Activated T-cell treated with anti-CD3 and anti-CD28 coated beads, Interleukin-2, amount 50 U/mL, for 72 hours (primary cell): Measurements from ENCODE around the gene SLC22A8. TPM values are rescaled to one million over a fixed set of nuclear protein-coding genes. Genes with fewer than 3 reads are reported as not detected.
"Not testable (repeated sequence)": the region's sequence is repeated elsewhere in the genome, so short reads cannot be mapped to it uniquely, and the experiment has no call there.

Experiments used
- ATAC-seq, 2 donors: fragments of 150-1000 bp; cut with Tn5 transposase; replicated peaks in 1 of 2; 2 replicates each; pipeline ENCODE4 v1.10.0; 2021; ENCODE audit warnings: moderate library complexity in 2 of 2, mild to moderate bottlenecking in 1 of 2
- DNase-seq, 2 donors: peaks; one replicate each; pipeline ENCODE4 v3.0.0; 2021 to 2022; ENCODE audit warnings: mixed read lengths in 1 of 2
- H3K27ac Mint-ChIP-seq: one replicate; pipeline ENCODE4 v1.8.0; 2022; ENCODE audit warnings: mild to moderate bottlenecking, moderate library complexity, mixed read lengths
- H3K27me3 Mint-ChIP-seq: one replicate; pipeline ENCODE4 v1.8.0; 2022; ENCODE audit warnings: low read depth, mixed read lengths
- H3K36me3 Mint-ChIP-seq, 2 donors: one replicate each; pipeline ENCODE4 v1.8.0; 2022; ENCODE audit warnings: mixed read lengths in 2 of 2, mild to moderate bottlenecking in 1 of 2; ENCODE audit not compliant: insufficient read depth in 2 of 2
- H3K4me1 Mint-ChIP-seq: one replicate; pipeline ENCODE4 v1.8.0; 2022; ENCODE audit warnings: low read depth, mixed read lengths
- H3K4me3 Mint-ChIP-seq, 2 donors: one replicate each; pipeline ENCODE4 v1.8.0; 2022; ENCODE audit warnings: mild to moderate bottlenecking in 2 of 2, mixed read lengths in 2 of 2, moderate library complexity in 2 of 2
- H3K9me3 Mint-ChIP-seq, 2 donors: one replicate each; pipeline ENCODE4 v1.8.0; 2022; ENCODE audit warnings: mixed read lengths in 2 of 2
- total RNA-seq, 2 donors: library from RNA; stranded (reverse); gene quantifications; one replicate each; pipeline ENCODE4 v1.2.3, GENCODE V29; 2022

The SLC22A8 gene
- total RNA-seq, 2 donors from 2014 or later, result not detected

GRCh38 chr11:62945538-62945937, 70.1 kb downstream of the SLC22A8 start:
- not testable (repeated sequence) for H3K27ac Mint-ChIP-seq, H3K36me3 Mint-ChIP-seq

More at GRCh38 chr11:62945538-62945937, 70.1 kb downstream of the SLC22A8 start:
- H3K4me3 Mint-ChIP-seq, ATAC-seq, DNase-seq, H3K9me3 Mint-ChIP-seq, H3K4me1 Mint-ChIP-seq: not testable (repeated sequence)
- peaks cover 29% of the 10 kb centered on the region for H3K27me3 Mint-ChIP-seq

Other genes with a start within 250 kb of the SLC22A8 start
- gene TAF6L, start 244.4 kb downstream of the SLC22A8 start, total RNA-seq, result 10 to 100 TPM; 13.6 to 15.5 TPM
- 10 to 100 TPM; 18.8 to 23.1 TPM for gene TMEM179B, start 228.4 kb downstream of the SLC22A8 start, total RNA-seq
- gene TMEM223, start 223.8 kb downstream of the SLC22A8 start, total RNA-seq, result 10 to 100 TPM in 1 of 2 donors, 1 to 10 TPM in 1; 8.4 to 10.8 TPM
- 100 to 1,000 TPM; 117 to 131 TPM for gene NXF1, start 210.4 kb downstream of the SLC22A8 start, total RNA-seq
- 10 to 100 TPM; 53.9 to 70.1 TPM for gene STX5, start 183.8 kb downstream of the SLC22A8 start, total RNA-seq
- gene TEX54, start 183.0 kb downstream of the SLC22A8 start, total RNA-seq, result 1 to 10 TPM in 1 of 2 donors, under 1 TPM in 1; 0.77 to 1.5 TPM
- gene WDR74, start 176.3 kb downstream of the SLC22A8 start, total RNA-seq, result 100 to 1,000 TPM; 101 to 104 TPM
- gene SLC3A2, start 134.9 kb downstream of the SLC22A8 start, total RNA-seq, result 100 to 1,000 TPM; 730 to 898 TPM
- gene CHRM1, start 94.5 kb downstream of the SLC22A8 start, total RNA-seq, result not detected
- gene SLC22A6, start 30.9 kb downstream of the SLC22A8 start, total RNA-seq, result not detected
- gene SLC22A24, start 128.4 kb upstream of the SLC22A8 start, total RNA-seq, result not detected
- not detected for gene SLC22A25, start 227.8 kb upstream of the SLC22A8 start, total RNA-seq